HG03354 (cell line): Measurements from ENCODE around the gene KLHL42.
A peak's percentile ranks its signal among the peaks of the same experiment; 100 is the strongest.
"Not testable (repeated sequence)": the region's sequence is repeated elsewhere in the genome, so short reads cannot be mapped to it uniquely, and the experiment has no call there.

Source experiments
- ATAC-seq: cut with Tn5 transposase; IDR thresholded peaks from one replicate; pipeline ENCODE4 v1.9.1; 2021; ENCODE audit warnings: mild to moderate bottlenecking; ENCODE audit not compliant: unreplicated experiment, poor library complexity, severe bottlenecking

KLHL42 gene

GRCh38 chr12:27779920-27780611 is at the start of gene KLHL42, which contains the start of gene MANSC4:
Gene KLHL42 (plus strand): TSS chr12:27780233. CDS start chr12:27780331, 98 bp downstream.
Gene MANSC4 (minus strand): TSS chr12:27780236. CDS start chr12:27771276, 8,960 bp downstream.
- ATAC-seq: peak; percentile 81

- peak; percentile 56 for ATAC-seq
These were observed 47.8 kb upstream of the KLHL42 start for GRCh38 chr12:27732281-27732680.

DNA sequence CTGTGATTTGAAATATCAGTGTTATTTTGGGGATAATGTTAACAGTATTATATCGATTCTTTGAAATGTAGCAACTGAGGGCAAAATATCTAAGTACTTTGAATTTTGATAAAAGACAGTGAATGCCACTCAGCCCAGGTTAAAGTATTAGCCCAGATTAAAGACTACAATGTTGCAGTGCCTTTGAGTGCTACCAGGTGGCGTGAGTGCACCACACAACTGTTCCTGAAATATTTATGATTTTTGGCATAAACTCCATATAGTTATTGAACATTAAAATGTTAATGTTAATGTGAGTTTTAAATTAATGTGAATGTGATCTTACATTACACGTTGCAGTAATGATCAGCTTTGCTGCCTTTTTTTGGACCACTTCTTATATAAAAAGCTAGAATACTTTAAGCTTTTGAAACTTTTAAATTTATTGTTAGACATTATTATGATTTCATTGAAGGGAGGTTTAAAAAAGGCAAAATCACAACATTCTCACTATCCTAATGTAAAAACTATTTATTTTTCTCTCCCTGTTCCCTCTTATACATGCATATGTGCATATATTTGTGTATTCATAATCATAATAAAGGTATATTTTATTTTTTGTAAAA is 46.9 kb upstream of the KLHL42 start:
- ATAC-seq: peak; percentile 78

- ATAC-seq: no peak
These were observed 46.2 kb upstream of the KLHL42 start for GRCh38 chr12:27733791-27734190.

GRCh38 chr12:27734321-27734720 is 45.7 kb upstream of the KLHL42 start:
- not testable (repeated sequence) for ATAC-seq

- no peak for ATAC-seq
These were observed 36.4 kb upstream of the KLHL42 start for GRCh38 chr12:27743601-27744000.

GRCh38 chr12:27745734-27746133 is 34.3 kb upstream of the KLHL42 start:
- not testable (repeated sequence) for ATAC-seq

- ATAC-seq: no peak
These were observed 32.8 kb upstream of the KLHL42 start for GRCh38 chr12:27747111-27747820.

GRCh38 chr12:27751386-27752047 is 28.5 kb upstream of the KLHL42 start:
- ATAC-seq: no peak

- ATAC-seq: no peak
These were observed 25.2 kb upstream of the KLHL42 start for GRCh38 chr12:27754795-27755194.

DNA sequence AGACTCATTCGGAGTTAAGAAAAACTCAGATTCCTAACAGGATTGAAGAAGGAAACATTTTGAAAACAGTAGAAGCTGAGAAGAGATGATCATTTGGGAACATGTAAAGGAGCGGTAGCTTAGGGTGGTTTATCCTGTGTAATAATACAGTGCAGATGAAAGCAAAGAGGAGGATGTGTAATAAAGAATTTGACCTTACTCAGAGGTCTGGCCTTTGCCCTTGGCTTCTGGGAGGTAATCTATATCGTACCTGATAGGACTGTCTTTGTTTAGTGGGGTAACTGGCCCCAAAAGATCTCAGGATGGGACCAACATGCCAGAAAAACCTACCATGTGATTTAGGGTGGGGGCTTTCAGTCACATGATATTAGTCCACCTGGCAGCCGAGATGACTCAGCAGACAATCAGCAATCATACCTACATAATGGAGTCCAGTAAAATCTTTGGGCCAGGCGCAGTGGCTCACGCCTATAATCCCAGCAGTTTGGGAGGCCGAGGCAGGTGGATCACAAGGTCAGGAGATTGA is 23.3 kb upstream of the KLHL42 start:
- no peak for ATAC-seq

DNA sequence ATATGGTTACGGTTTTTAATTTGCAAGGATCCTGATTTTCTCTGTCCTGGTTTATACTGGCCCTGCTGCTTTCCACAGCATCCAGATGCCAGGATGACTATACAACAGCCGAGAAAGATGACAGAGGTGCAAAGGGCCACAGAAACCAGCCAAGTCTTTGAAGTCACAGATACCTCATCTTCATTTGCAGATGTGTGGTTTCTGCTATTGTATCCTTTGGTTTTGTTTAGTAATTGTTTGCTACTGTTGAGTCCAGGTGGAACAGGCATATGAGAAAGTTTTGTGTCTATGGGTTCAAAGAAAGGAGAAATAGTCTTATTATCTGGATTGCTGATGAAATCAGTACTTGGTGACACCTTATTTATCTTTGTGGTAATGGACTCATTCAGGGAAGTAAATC is 17.3 kb upstream of the KLHL42 start:
- ATAC-seq: no peak

DNA sequence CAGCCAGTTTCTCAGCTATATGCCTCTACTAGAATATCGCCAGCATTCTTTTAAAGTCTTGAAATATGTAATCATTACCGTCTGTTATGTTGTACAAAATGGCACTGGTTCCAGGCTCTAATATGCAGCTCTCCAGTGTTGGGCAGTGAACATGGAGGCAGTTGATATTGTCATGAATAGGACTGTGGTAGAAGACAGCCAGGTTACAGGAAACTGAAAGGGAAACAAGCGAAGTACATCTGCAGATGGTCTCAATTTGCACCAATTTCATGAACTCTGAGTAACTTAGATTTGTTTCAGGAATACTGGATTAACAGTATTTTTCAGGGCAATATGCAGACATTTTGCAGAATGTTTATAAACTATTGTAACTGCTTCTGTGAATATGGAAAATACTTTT is 13.4 kb upstream of the KLHL42 start:
- no peak for ATAC-seq

DNA sequence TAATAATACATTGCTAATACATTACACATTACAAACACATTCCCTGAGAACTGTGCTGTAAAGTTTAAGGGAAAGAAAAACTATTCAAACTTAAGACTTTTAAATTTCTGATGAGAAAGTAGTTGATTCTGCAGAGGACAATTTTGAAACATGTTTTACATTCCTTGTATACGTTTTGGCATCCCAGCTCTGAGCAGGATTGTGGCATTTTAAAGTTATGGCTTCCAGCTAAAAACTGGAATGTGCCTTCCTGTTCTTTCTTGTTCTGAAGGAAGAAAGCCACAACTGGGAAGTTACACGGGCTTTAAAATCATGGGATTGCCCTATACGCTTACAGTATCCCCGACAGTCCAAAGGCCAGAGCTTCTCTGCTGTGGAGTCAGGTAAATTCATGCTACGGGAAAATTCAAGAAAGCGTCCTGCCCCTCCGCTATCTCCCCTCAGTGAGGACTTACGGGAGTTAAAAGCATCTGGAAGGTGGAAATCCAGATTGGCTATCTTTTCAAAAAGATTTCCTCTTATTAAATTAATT is 10.8 kb upstream of the KLHL42 start:
- ATAC-seq: no peak

DNA sequence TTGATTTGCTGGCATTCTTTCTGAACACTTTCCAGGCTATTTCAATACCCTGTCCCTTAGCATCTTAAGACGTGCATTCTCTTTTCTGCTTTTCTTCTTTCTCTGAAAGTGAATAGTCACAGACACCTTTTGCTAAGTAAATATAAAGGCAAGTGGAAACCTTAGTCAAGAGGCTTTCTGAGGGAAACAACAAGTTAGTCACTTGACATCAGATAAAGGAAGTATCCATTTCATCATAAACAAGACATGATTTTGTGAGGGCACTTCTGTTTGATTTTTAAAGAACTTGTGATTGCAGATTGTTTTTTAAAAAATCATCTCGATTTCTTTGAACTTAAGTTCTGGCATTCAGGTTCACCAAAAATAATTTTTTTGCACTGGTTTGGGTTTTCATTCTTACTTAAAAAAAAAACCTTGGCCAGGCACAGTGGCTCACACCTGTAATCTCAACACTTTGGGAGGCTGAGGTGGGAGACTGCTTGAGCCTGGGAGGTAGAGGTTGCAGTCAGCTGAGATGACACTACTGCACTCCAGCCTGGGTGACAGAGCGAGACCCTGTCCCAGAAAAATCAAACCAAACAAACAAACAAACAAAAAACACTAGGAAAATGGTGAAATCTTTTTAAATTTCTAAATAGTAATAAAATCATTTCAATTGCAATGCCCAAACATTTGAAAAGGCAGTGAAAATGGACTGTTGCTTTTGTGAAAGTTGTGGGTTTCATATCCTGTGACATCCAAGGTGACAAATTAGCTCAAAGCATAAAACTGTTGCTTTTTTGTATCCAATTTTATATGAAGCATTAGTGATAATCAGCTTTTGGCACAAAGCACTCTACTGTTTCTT is 8.3 kb upstream of the KLHL42 start:
- no peak for ATAC-seq

GRCh38 chr12:27772328-27773049 is 7.5 kb upstream of the KLHL42 start:
- ATAC-seq: no peak

- ATAC-seq: no peak
These were observed 2.9 kb upstream of the KLHL42 start for GRCh38 chr12:27777141-27777540.

- ATAC-seq: no peak
These were observed 1.8 kb upstream of the KLHL42 start for GRCh38 chr12:27778206-27778605.
